Measurements from ENCODE around the gene CNOT1.

The CNOT1 gene

DNA sequence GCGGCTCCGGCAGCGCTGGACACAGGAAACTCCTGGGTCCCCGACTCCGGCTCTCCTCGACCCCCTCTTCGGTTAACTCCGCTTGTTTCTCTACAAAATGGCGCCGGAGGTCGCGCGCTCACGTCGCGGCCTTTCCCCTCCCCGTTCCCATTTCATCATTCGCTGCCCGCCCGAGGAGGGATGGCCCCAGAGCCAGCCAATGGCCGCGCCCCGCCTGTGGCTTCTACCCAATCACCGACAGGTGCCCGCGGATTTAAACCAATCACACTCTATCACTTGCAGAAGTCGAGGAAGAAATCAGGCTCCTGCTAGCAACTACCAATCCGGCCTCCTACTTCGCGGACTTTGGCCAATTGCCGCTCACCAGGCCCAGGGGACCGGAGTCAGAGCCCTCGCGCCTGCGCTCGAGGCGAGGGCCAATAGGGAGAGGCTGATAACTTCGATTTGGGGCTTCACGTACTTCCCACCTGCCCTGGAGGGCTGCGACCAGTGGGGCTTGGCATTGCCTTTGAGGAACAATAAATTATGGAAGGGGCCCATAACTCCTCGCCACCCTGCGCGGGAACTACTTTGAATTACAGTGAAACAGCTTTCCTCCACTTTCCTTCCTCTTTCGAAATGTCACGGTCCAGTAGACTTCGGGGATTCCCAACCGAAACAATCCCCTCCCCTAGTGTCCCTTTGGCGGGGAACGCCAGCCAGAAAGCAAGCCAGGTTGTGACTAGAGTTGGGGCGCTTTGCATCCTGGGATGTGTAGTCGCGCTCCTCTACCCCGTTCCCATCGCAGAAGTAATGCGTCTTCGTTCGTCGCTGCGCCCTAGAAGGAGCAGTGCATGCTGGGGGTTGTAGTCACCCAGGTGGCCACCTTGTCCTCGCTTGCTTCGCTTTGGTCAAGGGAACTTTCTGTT is at the start of gene CNOT1:
CNOT1 (minus strand) TSS at position 94 of the 908 bp plus-strand sequence. CDS start 30,489 bp downstream, outside the sequence.
- CTCF ChIA-PET: interaction anchor here (0.6 to 0.9 kb wide), 2 partner anchors 20 to 58 kb away, joined by 3 read pairs; no protein-coding TSS in a partner anchor
- Histone ChIP-seq H3K9me3 (ENCODE audit: control insufficient read depth, insufficient read depth, low read depth, low read length) (no peaks in the 10 kb centered on the region), H3K27ac (ENCODE audit: extremely low read depth, low read depth, low read length) (peak within 1 kb of the TSS; percentile 92), H3K36me3 (ENCODE audit: control insufficient read depth in 2 of 2, insufficient read depth in 1 of 2, low read length in 2 of 2) (peaks cover 8 to 10% of the 10 kb centered on the region in 2 experiments; a peak in 2 of 3 replicates), H3K4me3 (ENCODE audit: low read depth, low read length) (peak within 1 kb of the TSS; percentile 98), H3K4me1 (ENCODE audit: control insufficient read depth, insufficient read depth, low read length) (no peaks in the 10 kb centered on the region)
- POLR2A ChIA-PET: interaction anchor here (0.5 to 1.0 kb wide), 2 partner anchors 12 to 923 kb away, joined by 3 read pairs; no protein-coding TSS in a partner anchor
- TF ChIP-seq ZFP41 (tag by site-specific recombination; IDR thresholded peaks at IDR 0.05; ENCODE audit: borderline replicate concordance) (no peak), ELK4 (IDR thresholded peaks at IDR 0.05; ENCODE audit: borderline replicate concordance, low read depth, low read length) (no peak), ZNF138 (tag by site-specific recombination; IDR thresholded peaks at IDR 0.05; ENCODE audit: borderline replicate concordance) (no peak), ZNF776 (tag by site-specific recombination; IDR thresholded peaks at IDR 0.05; ENCODE audit: borderline replicate concordance) (no peak), ZBTB48 (tag by site-specific recombination; IDR thresholded peaks at IDR 0.05) (peak; percentile 81), ZNF202 (tag by site-specific recombination; IDR thresholded peaks at IDR 0.05; ENCODE audit: borderline replicate concordance) (no peak), ZNF610 (tag by site-specific recombination; IDR thresholded peaks at IDR 0.05; ENCODE audit: borderline replicate concordance) (peak; percentile 25; the same call in 1 of the 2 replicates), ZNF561 (tag by site-specific recombination; IDR thresholded peaks at IDR 0.05; ENCODE audit: borderline replicate concordance) (peak; percentile 97), KLF9 (tag by site-specific recombination; IDR thresholded peaks at IDR 0.05; ENCODE audit: low read depth) (peak; percentile 29; the same call in 1 of the 2 replicates), ZNF24 (tag by site-specific recombination; IDR thresholded peaks at IDR 0.05) (no peak; the same call in none of the 2 replicates), SCRT1 (tag by site-specific recombination; IDR thresholded peaks at IDR 0.05; ENCODE audit: borderline replicate concordance) (peak; percentile 62; the same call in 1 of the 2 replicates), GLIS1 (tag by site-specific recombination; IDR thresholded peaks at IDR 0.05) (0 out of 2 replicates have a peak, but pooled peaks have one; percentile 26), ZBTB11 (tag by site-specific recombination; conservative IDR thresholded peaks at IDR 0.05; ENCODE audit: low read depth) (peak; percentile 31), ZNF747 (tag by site-specific recombination; IDR thresholded peaks at IDR 0.05) (no peak), ZNF133 (tag by site-specific recombination; IDR thresholded peaks at IDR 0.05) (no peak), ZNF629 (tag by site-specific recombination; IDR thresholded peaks at IDR 0.05) (peak; percentile 44), ZNF302 (tag by site-specific recombination; IDR thresholded peaks at IDR 0.05; ENCODE audit: low read depth) (no peak), ZNF701 (tag by site-specific recombination; IDR thresholded peaks at IDR 0.05) (no peak), TCF7L2 (IDR thresholded peaks at IDR 0.05; ENCODE audit: borderline replicate concordance, low read depth, low read length) (no peak), ZEB2 (tag by site-specific recombination; IDR thresholded peaks at IDR 0.05) (peak; percentile 61; the same call in 1 of the 2 replicates), ZNF26 (tag by site-specific recombination; IDR thresholded peaks at IDR 0.05) (no peak), ZNF391 (tag by site-specific recombination; IDR thresholded peaks at IDR 0.05; ENCODE audit: borderline replicate concordance, low read depth) (no peak), MEIS1 (CRISPR knock-in tag; IDR thresholded peaks at IDR 0.05; ENCODE audit: borderline replicate concordance) (no peak), ZNF221 (tag by site-specific recombination; IDR thresholded peaks at IDR 0.05; ENCODE audit: borderline replicate concordance) (no peak), ZNF114 (tag by site-specific recombination; IDR thresholded peaks at IDR 0.05) (no peak), GLI4 (tag by site-specific recombination; IDR thresholded peaks at IDR 0.05) (no peak), PRDM1 (tag by site-specific recombination; IDR thresholded peaks at IDR 0.05) (no peak), ZNF658 (tag by site-specific recombination; IDR thresholded peaks at IDR 0.05) (no peak), ZNF548 (tag by site-specific recombination; IDR thresholded peaks at IDR 0.05) (no peak)
- TF ChIP-seq, protein P1, sequence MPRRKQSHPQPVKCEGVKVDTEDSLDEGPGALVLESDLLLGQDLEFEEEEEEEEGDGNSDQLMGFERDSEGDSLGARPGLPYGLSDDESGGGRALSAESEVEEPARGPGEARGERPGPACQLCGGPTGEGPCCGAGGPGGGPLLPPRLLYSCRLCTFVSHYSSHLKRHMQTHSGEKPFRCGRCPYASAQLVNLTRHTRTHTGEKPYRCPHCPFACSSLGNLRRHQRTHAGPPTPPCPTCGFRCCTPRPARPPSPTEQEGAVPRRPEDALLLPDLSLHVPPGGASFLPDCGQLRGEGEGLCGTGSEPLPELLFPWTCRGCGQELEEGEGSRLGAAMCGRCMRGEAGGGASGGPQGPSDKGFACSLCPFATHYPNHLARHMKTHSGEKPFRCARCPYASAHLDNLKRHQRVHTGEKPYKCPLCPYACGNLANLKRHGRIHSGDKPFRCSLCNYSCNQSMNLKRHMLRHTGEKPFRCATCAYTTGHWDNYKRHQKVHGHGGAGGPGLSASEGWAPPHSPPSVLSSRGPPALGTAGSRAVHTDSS (tag by site-specific recombination; IDR thresholded peaks at IDR 0.05): no peak; the same call in 1 of the 2 replicates
